ENCODE measurements around the gene FOXJ3.

The FOXJ3 gene

DNA sequence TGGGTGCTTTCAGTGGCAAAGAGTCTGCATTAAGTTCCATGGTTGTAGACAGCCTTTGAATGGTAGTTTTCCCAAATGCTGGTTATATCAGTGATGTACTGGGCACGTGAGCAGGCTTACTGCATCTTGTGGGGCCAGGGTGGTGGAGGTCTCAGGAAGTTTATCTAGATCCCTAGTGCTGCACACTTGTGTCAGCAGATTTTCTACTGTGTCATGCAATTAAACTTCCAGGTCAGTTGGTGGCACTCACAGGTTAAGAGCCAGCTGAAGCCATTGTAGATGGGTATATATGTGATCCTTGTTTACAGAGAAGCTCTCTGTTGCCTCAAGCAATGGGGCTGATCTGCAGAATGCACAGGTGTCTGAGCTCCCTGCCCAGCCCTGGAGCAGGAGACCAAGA lies 33.0 kb downstream of the FOXJ3 start:
- no peak for DNase-seq

DNA sequence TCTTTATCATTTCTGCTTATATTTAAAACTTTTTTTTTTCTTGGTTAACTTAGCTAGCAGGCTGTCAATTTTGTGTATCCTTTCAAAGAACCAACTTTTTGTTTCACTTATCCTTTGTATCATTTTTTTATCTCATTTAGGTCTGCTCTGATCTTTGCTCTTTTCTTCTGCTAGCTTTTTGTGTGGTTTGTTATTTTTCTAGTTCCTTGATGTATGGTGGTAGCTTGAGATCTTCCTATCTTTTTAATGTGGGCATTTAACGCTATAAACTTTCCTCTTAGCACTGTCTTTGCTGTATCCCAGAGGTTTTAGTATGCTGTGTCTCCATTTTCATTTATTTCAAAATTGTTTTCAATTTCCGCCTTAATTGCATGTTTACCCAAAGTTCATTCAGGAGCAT lies 36.5 kb downstream of the FOXJ3 start:
- DNase-seq, result no peak

- no peak for DNase-seq
Observed at GRCh38 chr1:42295816-42296215, 39.2 kb downstream of the FOXJ3 start.

GRCh38 chr1:42290130-42290529 lies 44.9 kb downstream of the FOXJ3 start:
- no peak for DNase-seq

- DNase-seq, result no peak
Observed at GRCh38 chr1:42288311-42288985, 46.6 kb downstream of the FOXJ3 start.

GRCh38 chr1:42282867-42283583 lies 52.0 kb downstream of the FOXJ3 start:
- DNase-seq, result no peak

- no peak for DNase-seq
Observed at GRCh38 chr1:42282024-42282579, 52.9 kb downstream of the FOXJ3 start.

- DNase-seq, result no peak
Observed at GRCh38 chr1:42280821-42281220, 54.2 kb downstream of the FOXJ3 start.

DNA sequence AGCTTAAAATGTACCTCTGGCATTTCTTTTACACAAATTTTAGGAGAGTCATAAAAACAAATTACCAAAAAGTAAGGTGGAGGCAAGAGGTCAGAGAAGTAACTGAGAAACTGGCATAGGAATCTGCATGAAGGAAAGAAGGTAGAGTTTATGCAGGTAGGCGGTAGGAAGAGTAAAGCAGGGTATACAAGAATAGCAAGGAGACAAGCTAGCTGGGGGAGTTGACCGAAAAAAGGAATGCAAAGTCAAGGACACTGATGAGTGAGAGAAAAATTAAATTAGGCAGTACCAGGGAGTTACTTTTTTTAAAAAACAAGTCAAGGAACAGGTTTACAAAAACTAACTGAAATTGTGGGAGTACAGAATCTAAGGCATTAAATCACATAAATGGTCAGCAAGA lies 56.0 kb downstream of the FOXJ3 start:
- DNase-seq, result no peak

DNA sequence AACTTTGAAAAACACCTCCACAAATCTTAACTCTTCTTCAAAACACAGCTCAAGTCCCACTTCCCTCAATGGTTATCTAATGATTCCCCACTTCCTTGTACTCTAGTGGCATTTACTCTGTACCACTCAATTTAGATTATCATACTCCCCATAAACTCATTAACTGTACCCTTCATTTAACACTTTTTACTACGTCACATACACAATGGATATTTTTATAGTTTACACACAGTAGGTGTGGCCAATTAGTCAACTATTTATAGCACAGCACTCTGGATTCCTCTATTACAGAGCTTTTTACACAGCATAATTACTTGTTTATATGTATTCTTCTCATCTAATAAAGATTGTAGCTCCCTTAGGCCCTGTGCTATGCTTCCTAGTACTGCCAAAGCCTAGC lies 62.1 kb downstream of the FOXJ3 start:
- no peak for DNase-seq

- DNase-seq, result no peak
Observed at GRCh38 chr1:42267904-42268303, 67.1 kb downstream of the FOXJ3 start.

- DNase-seq, result no peak
Observed at GRCh38 chr1:42266253-42267135, 68.5 kb downstream of the FOXJ3 start.

DNA sequence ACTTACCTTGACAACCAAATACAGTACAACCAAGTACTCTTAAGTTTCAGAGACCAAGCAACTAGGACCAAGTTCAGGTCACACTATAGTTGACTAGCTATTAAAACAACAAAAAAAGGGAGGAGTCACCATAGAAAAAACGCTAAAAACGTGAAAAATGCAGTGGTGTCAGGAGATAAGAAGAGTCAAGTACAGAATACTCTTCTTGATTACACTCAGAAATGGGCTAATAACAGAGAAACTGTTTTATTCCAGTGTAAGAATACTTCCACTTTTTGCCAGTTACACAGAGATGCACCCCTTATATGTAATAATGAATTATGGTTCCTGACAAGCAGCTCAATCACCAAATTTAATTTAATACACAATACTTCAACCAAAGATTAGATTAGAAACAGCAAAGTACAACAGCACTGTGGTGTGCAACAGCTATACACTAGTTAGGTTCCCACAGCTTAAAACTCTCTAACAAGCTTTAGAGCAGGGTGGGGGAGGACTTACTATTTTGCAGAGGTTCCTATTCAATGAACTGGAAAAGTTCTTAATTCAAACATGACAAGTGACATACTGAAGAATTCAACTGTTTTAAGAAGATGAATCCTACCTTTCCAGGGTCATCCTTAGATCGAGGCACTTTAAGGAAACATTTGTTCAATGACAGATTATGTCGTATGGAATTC lies 70.4 kb downstream of the FOXJ3 start:
- DNase-seq, result no peak

DNA sequence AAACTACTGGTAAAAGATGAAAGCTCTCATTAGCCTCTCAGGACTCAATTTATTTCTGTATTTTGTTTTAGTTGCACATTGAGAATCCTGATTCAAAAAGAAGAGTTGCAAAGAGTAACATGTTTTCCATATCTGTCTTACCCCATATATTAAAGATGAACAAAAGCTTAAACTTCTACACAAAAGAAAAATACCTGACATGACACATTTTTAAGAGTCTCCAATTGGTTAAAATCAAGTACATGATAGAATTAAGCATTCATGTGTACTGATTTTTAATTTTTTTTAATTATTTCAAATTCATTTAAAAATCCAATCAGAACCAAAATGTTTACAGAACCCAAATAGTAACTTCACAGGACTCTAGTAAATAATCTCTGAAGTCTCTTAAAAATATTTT lies 72.0 kb downstream of the FOXJ3 start:
- DNase-seq, result no peak

DNA sequence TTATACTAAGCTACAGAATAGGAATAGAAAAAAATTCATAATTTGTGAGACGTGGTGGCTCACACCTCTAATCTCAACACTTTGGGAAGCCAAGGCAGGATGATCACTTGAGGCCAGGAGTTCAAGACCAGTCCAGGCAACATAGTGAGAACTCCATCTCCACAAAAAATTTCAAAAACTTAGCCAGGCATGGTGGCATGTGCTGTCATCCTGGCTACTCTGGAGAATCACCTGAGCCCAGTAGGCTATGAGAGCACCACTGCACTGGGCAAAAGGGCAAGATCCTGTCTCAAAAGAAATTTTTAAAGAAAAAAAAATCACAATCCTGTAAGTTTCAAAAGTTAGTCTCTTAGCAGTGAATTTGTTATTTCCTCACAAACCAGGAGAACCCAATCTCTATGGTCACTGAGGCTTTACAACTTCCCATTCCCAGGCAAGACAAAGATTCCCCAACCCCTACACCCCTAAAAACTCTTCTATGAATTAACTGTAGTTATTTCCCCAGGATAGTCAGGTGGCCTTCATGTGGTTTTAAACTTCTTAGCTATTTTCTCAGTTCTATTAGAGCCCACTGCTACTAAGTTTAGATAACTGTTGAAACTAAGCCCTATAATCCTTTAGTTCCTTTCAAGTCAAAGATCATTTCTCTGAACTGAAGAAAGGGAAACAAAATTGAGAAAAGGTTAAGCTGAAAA lies 74.5 kb downstream of the FOXJ3 start:
- DNase-seq, result no peak

DNA sequence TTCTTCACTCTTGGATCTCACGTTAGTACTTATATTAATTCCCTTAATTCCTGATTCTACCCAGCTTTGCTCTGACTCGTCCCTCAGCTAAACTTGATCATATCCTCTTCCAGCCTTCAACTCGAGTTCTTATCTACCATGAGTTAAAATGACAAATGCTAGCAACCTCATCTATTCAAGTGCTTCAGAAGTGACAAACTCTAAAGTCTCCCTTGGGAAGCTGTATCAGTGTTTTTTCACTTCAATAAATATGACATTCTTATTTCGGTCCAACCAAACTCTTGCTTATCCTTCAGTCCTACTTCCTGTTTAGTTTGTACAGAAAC lies 75.3 kb downstream of the FOXJ3 start:
- DNase-seq, result no peak

DNA sequence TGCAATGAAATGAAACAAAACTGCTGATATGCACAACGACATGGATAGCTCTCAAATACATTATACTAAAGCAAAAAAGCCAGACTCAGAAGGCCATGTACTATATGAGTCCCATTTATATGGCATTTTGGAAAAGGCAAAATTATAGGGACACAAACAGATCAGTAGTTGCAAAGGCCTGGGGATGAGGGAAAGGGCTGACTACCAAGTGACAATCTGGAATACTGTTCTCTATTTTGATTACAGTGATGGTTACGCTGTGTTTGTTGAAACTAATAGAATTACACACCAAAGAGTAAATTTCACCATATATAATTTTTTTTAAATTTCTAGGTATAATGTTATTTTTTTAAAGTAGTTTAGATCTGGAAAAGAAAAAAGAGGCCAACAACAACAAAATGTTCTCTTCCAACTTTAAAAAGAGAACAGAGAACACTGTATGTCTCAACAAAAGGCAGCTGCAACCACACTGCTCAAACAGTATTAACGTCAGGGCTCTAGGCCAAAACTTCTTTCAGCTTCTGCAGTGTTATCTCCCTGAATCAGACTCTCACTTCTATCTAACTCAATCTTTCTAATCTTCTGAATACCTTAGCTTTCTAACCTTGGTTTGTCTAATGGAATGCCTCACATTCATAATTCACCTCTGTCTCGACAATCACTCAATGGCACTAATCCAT lies 75.8 kb downstream of the FOXJ3 start:
- DNase-seq, result no peak

- no peak for DNase-seq
Observed at GRCh38 chr1:42258218-42258617, 76.8 kb downstream of the FOXJ3 start.

GRCh38 chr1:42251042-42251441 lies 84.0 kb downstream of the FOXJ3 start:
- no peak for DNase-seq

DNA sequence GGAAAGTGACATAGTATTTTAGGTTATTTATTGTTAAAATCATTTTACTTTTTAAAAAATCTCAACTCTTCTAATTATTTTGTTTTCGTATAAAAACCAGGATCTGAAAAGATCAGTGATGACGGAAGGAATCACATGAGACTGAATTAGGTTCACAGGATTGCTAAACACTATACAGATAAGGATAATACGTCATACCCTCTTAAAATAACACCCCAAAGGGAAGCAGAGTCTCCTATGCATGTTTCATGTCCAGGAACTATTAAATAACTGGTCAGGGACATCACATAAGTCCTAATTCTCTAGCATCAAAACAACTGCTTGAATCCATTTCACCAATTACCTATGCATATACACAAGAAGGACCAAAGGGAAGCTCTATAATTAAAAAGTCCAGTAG lies 84.9 kb downstream of the FOXJ3 start:
- no peak for DNase-seq

DNA sequence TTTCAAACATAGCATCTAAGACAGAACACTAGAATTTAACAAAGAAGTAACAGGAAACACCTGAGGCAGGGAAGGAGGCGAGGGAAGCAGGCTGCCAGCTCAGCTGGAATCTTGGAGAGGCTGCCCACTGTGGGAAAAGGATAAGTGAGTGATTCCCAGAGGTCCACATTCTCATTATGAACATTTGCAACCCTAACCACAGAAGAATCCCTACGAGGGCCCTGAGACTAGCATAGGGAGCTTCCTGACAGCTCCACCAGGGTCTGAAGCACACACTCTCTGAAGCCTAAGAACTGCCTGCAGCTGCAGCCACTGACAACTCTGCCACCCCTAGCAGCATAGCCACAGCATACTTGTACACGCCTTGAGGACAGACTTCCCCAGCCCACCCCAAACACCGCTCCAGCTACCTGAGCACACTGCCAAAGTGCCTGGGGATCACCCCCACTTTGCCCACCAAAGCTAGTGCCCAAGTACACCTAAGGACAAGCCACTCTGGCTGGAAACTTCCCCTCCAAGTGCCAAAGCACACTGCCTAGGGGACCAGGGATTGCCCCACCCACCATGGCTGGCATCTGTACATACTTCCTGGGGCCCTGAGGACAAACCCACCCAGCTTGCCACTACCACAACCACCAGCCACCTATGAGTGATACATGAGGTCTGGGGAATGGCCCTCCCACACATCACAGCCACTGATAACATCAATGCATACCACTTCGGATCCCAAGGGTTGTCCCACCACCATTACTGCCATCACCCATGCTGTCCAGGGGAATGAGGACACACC lies 93.9 kb downstream of the FOXJ3 start:
- no peak for DNase-seq
